Measurements from ENCODE around the gene TTR. TPM values are rescaled to one million over a fixed set of nuclear protein-coding genes. Genes with fewer than 3 reads are reported as not detected.

TTR gene
- total and polyA plus RNA-seq, 7 donors: 0.31 to 7.2 (median 0.82) TPM; not detected in 4

- Histone ChIP-seq H3K36me3 (no peaks in the 10 kb centered on the region), H3K4me1 (no peaks in the 10 kb centered on the region), H3K27ac (no peak overlapping the region), H3K9me3 (no peaks in the 10 kb centered on the region), H3K4me3 (no peak overlapping the region), H3K27me3 (no peaks in the 10 kb centered on the region)
- intact Hi-C loops (cut with DNase I): no loop called here
- 58 to 83% methylated on average over 3 of the region's 3 CpGs for WGBS, 2 donors
- DNase-seq: no peak
- no peak for TF ChIP-seq POLR2A (IDR thresholded peaks at IDR 0.05)
- TF ChIP-seq EP300 (IDR thresholded peaks at IDR 0.05): no peak
- TF ChIP-seq POLR2AphosphoS5 (IDR thresholded peaks at IDR 0.05): no peak
- TF ChIP-seq, protein P1, sequence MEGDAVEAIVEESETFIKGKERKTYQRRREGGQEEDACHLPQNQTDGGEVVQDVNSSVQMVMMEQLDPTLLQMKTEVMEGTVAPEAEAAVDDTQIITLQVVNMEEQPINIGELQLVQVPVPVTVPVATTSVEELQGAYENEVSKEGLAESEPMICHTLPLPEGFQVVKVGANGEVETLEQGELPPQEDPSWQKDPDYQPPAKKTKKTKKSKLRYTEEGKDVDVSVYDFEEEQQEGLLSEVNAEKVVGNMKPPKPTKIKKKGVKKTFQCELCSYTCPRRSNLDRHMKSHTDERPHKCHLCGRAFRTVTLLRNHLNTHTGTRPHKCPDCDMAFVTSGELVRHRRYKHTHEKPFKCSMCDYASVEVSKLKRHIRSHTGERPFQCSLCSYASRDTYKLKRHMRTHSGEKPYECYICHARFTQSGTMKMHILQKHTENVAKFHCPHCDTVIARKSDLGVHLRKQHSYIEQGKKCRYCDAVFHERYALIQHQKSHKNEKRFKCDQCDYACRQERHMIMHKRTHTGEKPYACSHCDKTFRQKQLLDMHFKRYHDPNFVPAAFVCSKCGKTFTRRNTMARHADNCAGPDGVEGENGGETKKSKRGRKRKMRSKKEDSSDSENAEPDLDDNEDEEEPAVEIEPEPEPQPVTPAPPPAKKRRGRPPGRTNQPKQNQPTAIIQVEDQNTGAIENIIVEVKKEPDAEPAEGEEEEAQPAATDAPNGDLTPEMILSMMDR (IDR thresholded peaks at IDR 0.05): no peak
These were observed 45.8 kb downstream of the TTR start for GRCh38 chr18:31637445-31637844.

DNA sequence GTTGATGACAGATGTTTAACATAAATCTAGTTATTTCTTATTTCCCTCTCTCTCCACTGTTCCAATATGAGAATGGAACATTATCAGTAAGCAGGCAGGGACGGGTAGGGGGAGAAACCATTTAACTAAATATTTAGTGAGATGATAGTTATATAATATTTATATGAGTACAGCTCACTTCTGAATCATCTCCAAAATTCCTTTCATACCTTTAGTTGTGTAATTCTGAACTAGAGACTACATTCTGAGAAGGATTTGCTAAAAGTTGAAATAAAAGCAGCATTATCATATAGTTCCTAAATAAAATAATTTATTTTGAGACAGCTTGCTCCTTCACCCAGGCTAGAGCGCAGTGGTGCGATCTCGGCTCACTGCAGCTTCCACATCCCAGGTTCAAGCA lies 51.3 kb downstream of the TTR start:
- no peaks in the 10 kb centered on the region for H3K27me3 ChIP-seq
- peak overlapping the region in 1 of 4 donors; percentile 55 for H3K27ac ChIP-seq
- peaks cover 0 to 6% (median 2%) of the 10 kb centered on the region in 4 donors for H3K4me1 ChIP-seq
- TF ChIP-seq EP300 (IDR thresholded peaks at IDR 0.05): no peak
- no peak for TF ChIP-seq POLR2A (IDR thresholded peaks at IDR 0.05)
- no peak for TF ChIP-seq POLR2AphosphoS5 (IDR thresholded peaks at IDR 0.05)
- TF ChIP-seq, protein P1 (IDR thresholded peaks at IDR 0.05): no peak
- no peaks in the 10 kb centered on the region for H3K9me3 ChIP-seq
- 92 to 95% methylated on average over 4 of the region's 4 CpGs for WGBS, 2 donors
- H3K4me3 ChIP-seq: no peak overlapping the region
- DNase-seq: no peak
- H3K36me3 ChIP-seq: no peaks in the 10 kb centered on the region
- intact Hi-C loops (cut with DNase I): no loop called here

GRCh38 chr18:31645411-31645810 lies 53.7 kb downstream of the TTR start:
- WGBS, 2 donors: 95 to 97% methylated on average over 4 of the region's 4 CpGs
- TF ChIP-seq POLR2A (IDR thresholded peaks at IDR 0.05) (no peak), POLR2AphosphoS5 (IDR thresholded peaks at IDR 0.05) (no peak), EP300 (IDR thresholded peaks at IDR 0.05) (no peak)
- TF ChIP-seq, protein P1 (IDR thresholded peaks at IDR 0.05): no peak
- intact Hi-C loops (cut with DNase I): no loop called here
- no peaks in the 10 kb centered on the region for H3K9me3 ChIP-seq
- no peak for DNase-seq
- no peak overlapping the region for H3K27ac ChIP-seq
- H3K4me3 ChIP-seq: no peak overlapping the region
- no peaks in the 10 kb centered on the region for H3K36me3 ChIP-seq
- no peaks in the 10 kb centered on the region for H3K27me3 ChIP-seq
- peaks cover 0 to 6% (median 2%) of the 10 kb centered on the region in 4 donors for H3K4me1 ChIP-seq

DNA sequence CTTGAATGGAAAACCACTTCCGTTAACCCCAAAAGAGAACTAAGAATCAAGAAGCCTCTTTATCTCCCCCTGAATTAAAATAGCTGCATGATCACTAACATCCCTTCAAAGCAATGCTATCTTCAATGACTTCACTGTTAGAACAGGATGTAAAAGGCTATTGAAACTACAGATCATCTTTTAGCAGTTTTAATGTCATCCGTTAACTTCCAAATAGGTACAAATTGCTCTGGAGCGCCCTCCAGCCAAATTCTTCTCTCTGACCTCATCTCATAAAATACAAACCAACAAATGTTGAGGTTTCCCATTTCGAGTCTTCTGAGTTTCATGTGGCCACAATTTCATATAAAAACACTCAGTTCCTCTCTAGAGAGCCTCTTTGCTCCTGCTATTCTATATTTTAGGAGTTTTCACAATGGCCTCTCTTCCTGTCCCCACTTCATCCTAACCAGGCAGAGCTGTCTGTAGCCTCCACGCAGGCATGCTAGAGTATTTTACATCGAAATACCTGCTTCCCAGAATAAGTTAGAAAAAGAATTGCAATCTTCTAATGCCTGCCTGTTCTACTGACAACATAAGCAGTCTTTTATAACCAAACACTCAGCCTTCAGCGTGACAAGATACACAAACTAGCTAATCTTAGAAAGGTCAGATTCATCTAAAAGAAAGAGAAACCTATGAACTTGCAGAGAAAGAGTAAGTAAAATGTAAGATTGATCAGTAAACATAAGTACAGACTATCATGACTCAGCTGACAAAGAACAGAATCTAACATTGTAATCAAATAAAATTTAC lies 54.9 kb downstream of the TTR start:
- H3K27me3 ChIP-seq: no peaks in the 10 kb centered on the region
- 61 to 81% methylated on average over 7 of the region's 7 CpGs for WGBS, 2 donors
- TF ChIP-seq POLR2A (IDR thresholded peaks at IDR 0.05): no peak
- TF ChIP-seq EP300 (IDR thresholded peaks at IDR 0.05): no peak
- TF ChIP-seq, protein P1 (IDR thresholded peaks at IDR 0.05): no peak
- no peak for TF ChIP-seq POLR2AphosphoS5 (IDR thresholded peaks at IDR 0.05)
- H3K9me3 ChIP-seq: no peaks in the 10 kb centered on the region
- intact Hi-C loops (cut with DNase I): no loop called here
- H3K27ac ChIP-seq: peak overlapping the region in 1 of 4 donors; percentile 61
- DNase-seq: no peak
- H3K36me3 ChIP-seq: no peaks in the 10 kb centered on the region
- peaks cover 0 to 6% (median 2%) of the 10 kb centered on the region in 4 donors for H3K4me1 ChIP-seq
- no peak overlapping the region for H3K4me3 ChIP-seq
